K562 (cell line): ENCODE measurements around the gene GALNT12. TPM values are rescaled to one million over a fixed set of nuclear protein-coding genes. Genes with fewer than 3 reads are reported as not detected.
A peak's percentile ranks its signal among the peaks of the same experiment; 100 is the strongest.

Experiments used
- ATF2 ChIP-seq: sonication (generic); formaldehyde crosslinking; IDR thresholded peaks from 2 replicates; pipeline ENCODE4 v1.8.1; 2022; ENCODE audit warnings: missing genetic modification reagents
- BCOR ChIP-seq: fragments of 450-650 bp; IDR thresholded peaks from 2 replicates; pipeline ENCODE4 v1.6.1; 2016
- CHD1 ChIP-seq: fragments of 200-600 bp; sonication (generic); IDR thresholded peaks from one replicate; pipeline ENCODE4 v1.6.1; 2012; ENCODE audit warnings: mild to moderate bottlenecking, moderate library complexity, low read length, inconsistent platforms
- E2F3 ChIP-seq: fragments of 250-450 bp; sonication (Bioruptor Pico); IDR thresholded peaks from 2 replicates; pipeline ENCODE4 v1.4.0; 2020; ENCODE audit warnings: mild to moderate bottlenecking
- ELF2 ChIP-seq: fragments of 250-450 bp; sonication (Bioruptor Pico); IDR thresholded peaks from 2 replicates; pipeline ENCODE4 v1.5.0; 2021; ENCODE audit warnings: mild to moderate bottlenecking
- EP400 ChIP-seq: fragments of 450-650 bp; IDR thresholded peaks from 2 replicates; pipeline ENCODE4 v1.6.1; 2017; ENCODE audit warnings: antibody characterized with exemption, mild to moderate bottlenecking, moderate library complexity
- EZH2 ChIP-seq: IDR thresholded peaks from 2 replicates; pipeline ENCODE4 v1.6.1; 2012; ENCODE audit warnings: low read depth, mild to moderate bottlenecking, inconsistent platforms, low read length, borderline replicate concordance
- GTF2B ChIP-seq: IDR thresholded peaks from 2 replicates; pipeline ENCODE4 v1.6.1; 2011; ENCODE audit not compliant: insufficient read length; ENCODE audit errors: extremely low read depth
- HBP1 ChIP-seq: fragments of 450-650 bp; formaldehyde crosslinking; IDR thresholded peaks from 2 replicates; pipeline ENCODE4 v1.4.0; 2022; ENCODE audit warnings: missing genetic modification characterization
- LARP7 ChIP-seq: fragments of 450-650 bp; IDR thresholded peaks from 2 replicates; pipeline ENCODE4 v1.6.1; 2016
- MBD2 ChIP-seq: sonication (generic); IDR thresholded peaks from 2 replicates; pipeline ENCODE4 v1.6.1; 2016; ENCODE audit warnings: low read depth, borderline replicate concordance
- MITF ChIP-seq: IDR thresholded peaks from 2 replicates; pipeline ENCODE4 v1.6.1; 2014; ENCODE audit warnings: antibody characterized with exemption
- MTA2 ChIP-seq: fragments of 450-650 bp; IDR thresholded peaks from 2 replicates; pipeline ENCODE4 v1.6.1; 2016; ENCODE audit warnings: low read depth
- NFXL1 ChIP-seq: fragments of 450-650 bp; formaldehyde crosslinking; IDR thresholded peaks from 2 replicates; pipeline ENCODE4 v1.4.0; 2021; ENCODE audit warnings: mild to moderate bottlenecking
- NRF1 ChIP-seq, 2 experiments: fragments of 450-650 bp; IDR thresholded peaks in 1 of 2; conservative IDR thresholded peaks in 1 of 2; 2 replicates each; pipeline ENCODE4 v1.6.1; 2014; ENCODE audit warnings: mild to moderate bottlenecking in 2 of 2
- PCBP2 ChIP-seq: fragments of 200-400 bp; formaldehyde crosslinking; IDR thresholded peaks from 2 replicates; pipeline ENCODE4 v1.6.1; 2018; ENCODE audit warnings: low read length, low read depth, mild to moderate bottlenecking, moderate library complexity; ENCODE audit not compliant: poor library complexity, severe bottlenecking
- PHTF2 ChIP-seq: fragments of 250-450 bp; sonication (Bioruptor Pico); IDR thresholded peaks from 2 replicates; pipeline ENCODE4 v1.5.0; 2021; ENCODE audit warnings: mild to moderate bottlenecking
- SP2 ChIP-seq: IDR thresholded peaks from 2 replicates; pipeline ENCODE4 v1.6.1; 2011; ENCODE audit warnings: mild to moderate bottlenecking, low read depth, low read length, moderate library complexity; ENCODE audit not compliant: poor library complexity, severe bottlenecking; ENCODE audit errors: extremely low read depth
- SRSF3 ChIP-seq: fragments of 200-400 bp; formaldehyde crosslinking; IDR thresholded peaks from 2 replicates; pipeline ENCODE4 v1.6.1; 2016; ENCODE audit warnings: mild to moderate bottlenecking, low read length, moderate library complexity; ENCODE audit not compliant: insufficient read depth
- STAG1 ChIP-seq: sonication (generic); formaldehyde crosslinking; IDR thresholded peaks from 2 replicates; pipeline ENCODE4 v1.5.0; 2020; ENCODE audit warnings: missing genetic modification reagents, borderline replicate concordance
- WHSC1 ChIP-seq: IDR thresholded peaks from one replicate; pipeline ENCODE4 v1.6.1; 2012; ENCODE audit warnings: low read length, control low read depth, inconsistent platforms
- XRCC5 ChIP-seq: fragments of 200-400 bp; formaldehyde crosslinking; IDR thresholded peaks from 2 replicates; pipeline ENCODE4 v1.6.1; 2017; ENCODE audit warnings: low read depth, mild to moderate bottlenecking, low read length
- ZFP30 ChIP-seq: fragments of 250-450 bp; sonication (Bioruptor Pico); IDR thresholded peaks from 2 replicates; pipeline ENCODE4 v1.8.0; 2022; ENCODE audit warnings: moderate library complexity, mild to moderate bottlenecking, inconsistent platforms, borderline replicate concordance
- ZNF197 ChIP-seq: fragments of 200-800 bp; sonication (Bioruptor generic); IDR thresholded peaks from 2 replicates; pipeline ENCODE4 v1.6.1; 2016; ENCODE audit warnings: low read depth, missing genetic modification characterization, missing compliant biosample characterization
- polyA plus RNA-seq, 8 experiments: library from polyadenylated mRNA; depleted of rRNA in 4 of 8; stranded (reverse) in 5 of 8; unstranded in 3 of 8; fragments of >200 nt; fragmentation: Nextera tagmentation in 2 of 8; fragmentation: Illumina TruSeq in 1 of 8; extraction: Ambion mirVana in 2 of 8; extraction: Trizol in 1 of 8; gene quantifications; 2 replicates each; pipeline versions ENCODE4 v1.2.1 to v1.2.3, GENCODE V29; 2011 to 2014; ENCODE audit warnings: inconsistent platforms in 1 of 8, missing spikeins in 1 of 8
- total RNA-seq, 7 experiments: library from RNA; depleted of rRNA in 6 of 7; stranded (reverse); fragments of >200 nt in 6 of 7; fragmentation: Illumina TruSeq in 2 of 7; extraction: Trizol in 2 of 7; gene quantifications; 2 replicates each; pipeline versions ENCODE4 v1.2.1 to v1.2.3, GENCODE V29; 2011 to 2021; ENCODE audit warnings: low replicate concordance in 1 of 7

GALNT12 gene
- total and polyA plus RNA-seq, 9 of the 15 experiments (the other 6 are each of a cell fraction or from before 2014, with no cell fraction given): 29.7 to 82.9 (median 44.2) TPM

- TF ChIP-seq LARP7 (peak; percentile 53; the same call in 1 of the 2 replicates), NFXL1 (CRISPR knock-in tag) (no peak), MBD2 (peak; percentile 30; the same call in 1 of the 2 replicates), PCBP2 (no peak), STAG1 (no peak), EP400 (peak; percentile 99), XRCC5 (peak; percentile 64; the same call in 1 of the 2 replicates), ZNF197 (CRISPR knock-in tag) (peak; percentile 64; the same call in 1 of the 2 replicates), HBP1 (peak; percentile 93), PHTF2 (CRISPR knock-in tag) (no peak), MTA2 (no peak), ELF2 (CRISPR knock-in tag) (no peak), WHSC1 (no peak), SRSF3 (no peak), ZFP30 (CRISPR knock-in tag) (no peak), GTF2B (no peak), EZH2 (no peak), E2F3 (0 out of 2 replicates have a peak, but pooled peaks have one; percentile 24), BCOR (peak; percentile 34; the same call in 1 of the 2 replicates), ATF2 (CRISPR knock-in tag) (no peak), CHD1 (no peak), NRF1 (conservative IDR thresholded peaks at IDR 0.05 in 1 of 2, IDR thresholded peaks at IDR 0.05 in 1 of 2) (peak; percentile 87 to 89), SP2 (no peak), MITF (no peak)
Observed at GRCh38 chr9:98833090-98833956, 25.9 kb downstream of the GALNT12 start (continued).
